IPS DF 6.9 (cell line): ENCODE data around the gene WFDC1.

Source experiments
- DNase-seq: peaks from one replicate; pipeline ENCODE4 v3.0.0-alpha.2; 2013; ENCODE audit warnings: low read depth, low spot score
- H3K27ac ChIP-seq: one replicate; pipeline ENCODE4 v1.5.1; 2013; ENCODE audit warnings: low read length, control low read depth
- H3K27me3 ChIP-seq: 2 replicates; pipeline ENCODE4 v1.6.1; 2013; ENCODE audit warnings: mild to moderate bottlenecking, low read length; ENCODE audit not compliant: control insufficient read depth, insufficient read depth
- H3K36me3 ChIP-seq: 2 replicates; pipeline ENCODE4 v1.6.1; 2013; ENCODE audit warnings: low read length; ENCODE audit not compliant: control insufficient read depth, insufficient read depth
- H3K4me1 ChIP-seq: 2 replicates; pipeline ENCODE4 v1.6.1; 2013; ENCODE audit warnings: low read length; ENCODE audit not compliant: control insufficient read depth, insufficient read depth
- H3K4me3 ChIP-seq: 2 replicates; pipeline ENCODE4 v1.5.1; 2013; ENCODE audit warnings: mild to moderate bottlenecking, low read length
- H3K9me3 ChIP-seq: 2 replicates; pipeline ENCODE4 v1.6.1; 2013; ENCODE audit warnings: low read length, inconsistent platforms; ENCODE audit not compliant: control insufficient read depth, insufficient read depth
- WGBS: extraction: QIAGEN DNeasy Blood & Tissue Kit; methylation state at CpG from one replicate; pipeline ENCODE4 v1.1.7; 2013; ENCODE audit warnings: mixed read lengths, missing lambda C conversion rate; ENCODE audit not compliant: insufficient read length, insufficient coverage; 5-methylcytosine and 5-hydroxymethylcytosine counted together

Gene WFDC1

GRCh38 chr16:84283314-84284153 is 11.1 kb upstream of the WFDC1 start:
- DNase-seq, result no peak
- Histone ChIP-seq H3K36me3 (no peaks in the 10 kb centered on the region), H3K27ac (no peak overlapping the region), H3K4me3 (no peak overlapping the region), H3K9me3 (no peaks in the 10 kb centered on the region), H3K4me1 (peaks cover 9% of the 10 kb centered on the region), H3K27me3 (no peaks in the 10 kb centered on the region)
- WGBS, result no CpG with 5 or more reads among the region's 24 CpGs

- WGBS, result no CpG with 5 or more reads among the region's 13 CpGs
- no peak for DNase-seq
- Histone ChIP-seq H3K27ac (no peak overlapping the region), H3K36me3 (no peaks in the 10 kb centered on the region), H3K4me3 (no peak overlapping the region), H3K9me3 (no peaks in the 10 kb centered on the region), H3K27me3 (no peaks in the 10 kb centered on the region), H3K4me1 (peaks cover 5% of the 10 kb centered on the region; the same call in 1 of the 2 replicates)
These were observed 10.4 kb upstream of the WFDC1 start for GRCh38 chr16:84284154-84284722.

GRCh38 chr16:84286578-84287240 is 8.0 kb upstream of the WFDC1 start:
- WGBS, result no CpG with 5 or more reads among the region's 16 CpGs
- Histone ChIP-seq H3K4me1 (peaks cover 5% of the 10 kb centered on the region; the same call in 1 of the 2 replicates), H3K36me3 (no peaks in the 10 kb centered on the region), H3K4me3 (no peak overlapping the region), H3K9me3 (no peaks in the 10 kb centered on the region), H3K27ac (no peak overlapping the region), H3K27me3 (no peaks in the 10 kb centered on the region)
- DNase-seq, result no peak

- H3K9me3 ChIP-seq, result no peaks in the 10 kb centered on the region
- no peak overlapping the region for H3K4me3 ChIP-seq
- H3K36me3 ChIP-seq, result no peaks in the 10 kb centered on the region
- H3K27ac ChIP-seq, result no peak overlapping the region
- no peaks in the 10 kb centered on the region for H3K27me3 ChIP-seq
- peaks cover 4% of the 10 kb centered on the region; the same call in 1 of the 2 replicates for H3K4me1 ChIP-seq
- DNase-seq, result no peak
- no CpG with 5 or more reads among the region's 8 CpGs for WGBS
These were observed 5.8 kb upstream of the WFDC1 start for GRCh38 chr16:84288902-84289301.

- Histone ChIP-seq H3K27me3 (no peaks in the 10 kb centered on the region), H3K9me3 (no peaks in the 10 kb centered on the region), H3K4me1 (0 out of 2 replicates have a peak, but pooled peaks cover 3% of the 10 kb centered on the region), H3K36me3 (no peaks in the 10 kb centered on the region), H3K27ac (no peak overlapping the region), H3K4me3 (no peak overlapping the region)
- no CpG with 5 or more reads among the region's 11 CpGs for WGBS
- DNase-seq, result no peak
These were observed 3.5 kb upstream of the WFDC1 start for GRCh38 chr16:84291226-84291625.

- Histone ChIP-seq H3K27me3 (no peaks in the 10 kb centered on the region), H3K4me3 (no peak overlapping the region), H3K36me3 (no peaks in the 10 kb centered on the region), H3K9me3 (no peaks in the 10 kb centered on the region), H3K27ac (no peak overlapping the region), H3K4me1 (0 out of 2 replicates have a peak, but pooled peaks cover 3% of the 10 kb centered on the region)
- no peak for DNase-seq
- no CpG with 5 or more reads among the region's 10 CpGs for WGBS
These were observed 2.7 kb upstream of the WFDC1 start for GRCh38 chr16:84292011-84292410.

- no CpG with 5 or more reads among the region's 5 CpGs for WGBS
- Histone ChIP-seq H3K9me3 (no peaks in the 10 kb centered on the region), H3K4me1 (0 out of 2 replicates have a peak, but pooled peaks cover 3% of the 10 kb centered on the region), H3K36me3 (no peaks in the 10 kb centered on the region), H3K4me3 (no peak overlapping the region), H3K27me3 (no peaks in the 10 kb centered on the region), H3K27ac (no peak overlapping the region)
- no peak for DNase-seq
These were observed 1.3 kb upstream of the WFDC1 start for GRCh38 chr16:84293406-84293805.

- H3K27ac ChIP-seq, result no peak overlapping the region
- no peaks in the 10 kb centered on the region for H3K36me3 ChIP-seq
- H3K4me3 ChIP-seq, result no peak overlapping the region
- H3K4me1 ChIP-seq, result peaks cover 3% of the 10 kb centered on the region; the same call in 1 of the 2 replicates
- no peak for DNase-seq
- no peaks in the 10 kb centered on the region for H3K9me3 ChIP-seq
- H3K27me3 ChIP-seq, result no peaks in the 10 kb centered on the region
- no CpG with 5 or more reads among the region's 10 CpGs for whole genome bisulfite sequencing
These were observed 561 bp upstream of the WFDC1 start for GRCh38 chr16:84294117-84294516.

GRCh38 chr16:84295203-84295860 is 654 bp downstream of the WFDC1 start:
- peaks cover 5% of the 10 kb centered on the region; the same call in 1 of the 2 replicates for H3K4me1 ChIP-seq
- H3K27me3 ChIP-seq, result no peaks in the 10 kb centered on the region
- no peak overlapping the region for H3K27ac ChIP-seq
- WGBS, result no CpG with 5 or more reads among the region's 14 CpGs
- no peak for DNase-seq
- H3K4me3 ChIP-seq, result no peak overlapping the region
- no peaks in the 10 kb centered on the region for H3K36me3 ChIP-seq
- no peaks in the 10 kb centered on the region for H3K9me3 ChIP-seq

GRCh38 chr16:84298376-84298899 is 3.8 kb downstream of the WFDC1 start:
- Histone ChIP-seq H3K9me3 (no peaks in the 10 kb centered on the region), H3K36me3 (no peaks in the 10 kb centered on the region), H3K27me3 (no peaks in the 10 kb centered on the region), H3K4me3 (no peak overlapping the region), H3K27ac (no peak overlapping the region), H3K4me1 (peaks cover 5% of the 10 kb centered on the region)
- no peak for DNase-seq
- no CpG with 5 or more reads among the region's 13 CpGs for WGBS
